ENCODE data around the gene FALEC. TPM values are rescaled to one million over a fixed set of nuclear protein-coding genes. Genes with fewer than 3 reads are reported as not detected.

Gene FALEC
- total and polyA plus RNA-seq, 9 of the 15 experiments (the other 6 are each of a cell fraction or from before 2014, with no cell fraction given), result 0.15 to 1.8 (median 0.53) TPM; not detected in 5

GRCh38 chr1:150576794-150577556 lies 61.4 kb downstream of the FALEC start (continued):
- TF ChIP-seq GMEB1 (CRISPR knock-in tag; IDR thresholded peaks at IDR 0.05), result no peak
- 0 out of 2 replicates have a peak, but pooled peaks have one; percentile 6 for TF ChIP-seq SP1 (CRISPR knock-in tag; IDR thresholded peaks at IDR 0.05)
- no peak for TF ChIP-seq SMAD3 (CRISPR knock-in tag; conservative IDR thresholded peaks at IDR 0.05)
- 0 out of 2 replicates have a peak, but pooled peaks have one; percentile 35 for TF ChIP-seq FOXO4 (CRISPR knock-in tag; IDR thresholded peaks at IDR 0.05)
- TF ChIP-seq CHD1 (IDR thresholded peaks at IDR 0.05; ENCODE audit: low read length), result peak; percentile 73
- peak; percentile 18 for TF ChIP-seq POLR2AphosphoS5 (IDR thresholded peaks at IDR 0.05; ENCODE audit: control insufficient read depth, insufficient read depth, low read depth, low read length)
- peak; percentile 84 for TF ChIP-seq RBFOX2 (IDR thresholded peaks at IDR 0.05; ENCODE audit: low read depth, low read length)
- no peak for TF ChIP-seq NFIX (CRISPR knock-in tag; IDR thresholded peaks at IDR 0.05; ENCODE audit: low read depth)
- TF ChIP-seq SIN3A (IDR thresholded peaks at IDR 0.05; ENCODE audit: borderline replicate concordance in 2 of 2, control insufficient read depth in 1 of 2, low read depth in 2 of 2, low read length in 2 of 2), result peak in 1 of 2 experiments; percentile 8; a peak in 2 of 4 replicates
- TF ChIP-seq, protein P1, sequence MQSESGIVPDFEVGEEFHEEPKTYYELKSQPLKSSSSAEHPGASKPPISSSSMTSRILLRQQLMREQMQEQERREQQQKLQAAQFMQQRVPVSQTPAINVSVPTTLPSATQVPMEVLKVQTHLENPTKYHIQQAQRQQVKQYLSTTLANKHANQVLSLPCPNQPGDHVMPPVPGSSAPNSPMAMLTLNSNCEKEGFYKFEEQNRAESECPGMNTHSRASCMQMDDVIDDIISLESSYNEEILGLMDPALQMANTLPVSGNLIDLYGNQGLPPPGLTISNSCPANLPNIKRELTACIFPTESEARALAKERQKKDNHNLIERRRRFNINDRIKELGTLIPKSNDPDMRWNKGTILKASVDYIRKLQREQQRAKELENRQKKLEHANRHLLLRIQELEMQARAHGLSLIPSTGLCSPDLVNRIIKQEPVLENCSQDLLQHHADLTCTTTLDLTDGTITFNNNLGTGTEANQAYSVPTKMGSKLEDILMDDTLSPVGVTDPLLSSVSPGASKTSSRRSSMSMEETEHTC (IDR thresholded peaks at IDR 0.05), result no peak
- TF ChIP-seq HNRNPL (IDR thresholded peaks at IDR 0.05; ENCODE audit: low read depth, low read length), result peak; percentile 37; the same call in 1 of the 2 replicates
- TF ChIP-seq ZBTB5 (IDR thresholded peaks at IDR 0.05), result no peak
- TF ChIP-seq ZNF23 (CRISPR knock-in tag; IDR thresholded peaks at IDR 0.05), result 0 out of 2 replicates have a peak, but pooled peaks have one; percentile 10
- TF ChIP-seq YY1 (IDR thresholded peaks at IDR 0.05; ENCODE audit: borderline replicate concordance in 1 of 3, control insufficient read depth in 1 of 3, extremely low read depth in 1 of 3, insufficient read depth in 3 of 3, insufficient read length in 1 of 3, insufficient replicate concordance in 2 of 3, low read depth in 1 of 3, low read length in 2 of 3), result no peak
- TF ChIP-seq, protein P2, sequence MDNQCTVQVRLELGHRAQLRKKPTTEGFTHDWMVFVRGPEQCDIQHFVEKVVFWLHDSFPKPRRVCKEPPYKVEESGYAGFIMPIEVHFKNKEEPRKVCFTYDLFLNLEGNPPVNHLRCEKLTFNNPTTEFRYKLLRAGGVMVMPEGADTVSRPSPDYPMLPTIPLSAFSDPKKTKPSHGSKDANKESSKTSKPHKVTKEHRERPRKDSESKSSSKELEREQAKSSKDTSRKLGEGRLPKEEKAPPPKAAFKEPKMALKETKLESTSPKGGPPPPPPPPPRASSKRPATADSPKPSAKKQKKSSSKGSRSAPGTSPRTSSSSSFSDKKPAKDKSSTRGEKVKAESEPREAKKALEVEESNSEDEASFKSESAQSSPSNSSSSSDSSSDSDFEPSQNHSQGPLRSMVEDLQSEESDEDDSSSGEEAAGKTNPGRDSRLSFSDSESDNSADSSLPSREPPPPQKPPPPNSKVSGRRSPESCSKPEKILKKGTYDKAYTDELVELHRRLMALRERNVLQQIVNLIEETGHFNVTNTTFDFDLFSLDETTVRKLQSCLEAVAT (IDR thresholded peaks at IDR 0.05), result peak in 1 of 2 experiments; percentile 48; a peak in 1 of 4 replicates
- no peak for TF ChIP-seq ZNF143 (CRISPR knock-in tag; IDR thresholded peaks at IDR 0.05)
- no peak for TF ChIP-seq BRD4 (IDR thresholded peaks at IDR 0.05)

Data from K562 (cell line).